ENCODE data around the gene HPDL. TPM values are rescaled to one million over a fixed set of nuclear protein-coding genes. Genes with fewer than 3 reads are reported as not detected.
A peak's percentile ranks its signal among the peaks of the same experiment; 100 is the strongest.

HPDL gene
- total and polyA plus RNA-seq, 2 of the 8 experiments (the other 6 are each of a cell fraction or from before 2014, with no cell fraction given): 58.5 to 62.7 TPM

- TF ChIP-seq CHD7 (IDR thresholded peaks at IDR 0.05; ENCODE audit: insufficient replicate concordance, low read length) (no peak), HDAC6 (IDR thresholded peaks at IDR 0.05; ENCODE audit: low read depth, low read length) (no peak), CHD2 (IDR thresholded peaks at IDR 0.05; ENCODE audit: low read length) (peak; percentile 68), SP1 (IDR thresholded peaks at IDR 0.05; ENCODE audit: low read depth, low read length) (no peak), TAF1 (IDR thresholded peaks at IDR 0.05; ENCODE audit: low read depth, low read length) (peak; percentile 95), RFX5 (IDR thresholded peaks at IDR 0.05; ENCODE audit: borderline replicate concordance, low read depth, low read length) (no peak), SIN3A (conservative IDR thresholded peaks at IDR 0.05 in 1 of 2, IDR thresholded peaks at IDR 0.05 in 1 of 2; ENCODE audit: low read depth in 1 of 2, low read length in 2 of 2) (peak; percentile 77 to 92; a peak in 3 of 4 replicates), SAP30 (IDR thresholded peaks at IDR 0.05; ENCODE audit: insufficient read depth, insufficient replicate concordance, low read length) (peak; percentile 23), NANOG (IDR thresholded peaks at IDR 0.05; ENCODE audit: insufficient read depth, low read depth, low read length, poor library complexity, severe bottlenecking) (no peak), JUND (IDR thresholded peaks at IDR 0.05; ENCODE audit: low read length) (0 out of 2 replicates have a peak, but pooled peaks have one; percentile 4)
Measured at GRCh38 chr1:45339789-45340558, 13.3 kb downstream of the HPDL start, which contains the start of the genes MUTYH and TOE1 (continued).

Measured in H1 (cell line).